Panc1 (cell line): Measurements from ENCODE around the gene CLEC18B.

ENCODE experiments used
- POLR2AphosphoS5 ChIP-seq: IDR thresholded peaks from 2 replicates; pipeline ENCODE4 v1.6.1; 2012; ENCODE audit warnings: mild to moderate bottlenecking, low read depth, low read length, moderate library complexity
- TF ChIP-seq, protein P1 (sequence below): fragments of 450-650 bp; IDR thresholded peaks from 2 replicates; pipeline ENCODE4 v1.5.1; 2017; ENCODE audit warnings: mild to moderate bottlenecking

- TF ChIP-seq, protein P1, sequence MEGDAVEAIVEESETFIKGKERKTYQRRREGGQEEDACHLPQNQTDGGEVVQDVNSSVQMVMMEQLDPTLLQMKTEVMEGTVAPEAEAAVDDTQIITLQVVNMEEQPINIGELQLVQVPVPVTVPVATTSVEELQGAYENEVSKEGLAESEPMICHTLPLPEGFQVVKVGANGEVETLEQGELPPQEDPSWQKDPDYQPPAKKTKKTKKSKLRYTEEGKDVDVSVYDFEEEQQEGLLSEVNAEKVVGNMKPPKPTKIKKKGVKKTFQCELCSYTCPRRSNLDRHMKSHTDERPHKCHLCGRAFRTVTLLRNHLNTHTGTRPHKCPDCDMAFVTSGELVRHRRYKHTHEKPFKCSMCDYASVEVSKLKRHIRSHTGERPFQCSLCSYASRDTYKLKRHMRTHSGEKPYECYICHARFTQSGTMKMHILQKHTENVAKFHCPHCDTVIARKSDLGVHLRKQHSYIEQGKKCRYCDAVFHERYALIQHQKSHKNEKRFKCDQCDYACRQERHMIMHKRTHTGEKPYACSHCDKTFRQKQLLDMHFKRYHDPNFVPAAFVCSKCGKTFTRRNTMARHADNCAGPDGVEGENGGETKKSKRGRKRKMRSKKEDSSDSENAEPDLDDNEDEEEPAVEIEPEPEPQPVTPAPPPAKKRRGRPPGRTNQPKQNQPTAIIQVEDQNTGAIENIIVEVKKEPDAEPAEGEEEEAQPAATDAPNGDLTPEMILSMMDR, result no peak
- TF ChIP-seq POLR2AphosphoS5, result no peak
These were observed 41.1 kb upstream of the CLEC18B start for GRCh38 chr16:74462361-74462760.
